Hepatocyte (in vitro differentiated cells): Measurements from ENCODE around the gene ZNF512B.

Experiments
- EZH2 ChIP-seq: fragments of 200-600 bp; sonication (generic); IDR thresholded peaks from 2 replicates; pipeline ENCODE4 v1.6.1; 2016; ENCODE audit warnings: antibody characterized with exemption, mild to moderate bottlenecking, borderline replicate concordance
- TF ChIP-seq, protein P1 (sequence below): fragments of 200-600 bp; sonication (generic); IDR thresholded peaks from 2 replicates; pipeline ENCODE4 v1.5.1; 2016; ENCODE audit warnings: antibody characterized with exemption, mild to moderate bottlenecking; ENCODE audit not compliant: poor library complexity

GRCh38 chr20:63952769-63953168 is 17.0 kb downstream of the ZNF512B start:
- TF ChIP-seq, protein P1, sequence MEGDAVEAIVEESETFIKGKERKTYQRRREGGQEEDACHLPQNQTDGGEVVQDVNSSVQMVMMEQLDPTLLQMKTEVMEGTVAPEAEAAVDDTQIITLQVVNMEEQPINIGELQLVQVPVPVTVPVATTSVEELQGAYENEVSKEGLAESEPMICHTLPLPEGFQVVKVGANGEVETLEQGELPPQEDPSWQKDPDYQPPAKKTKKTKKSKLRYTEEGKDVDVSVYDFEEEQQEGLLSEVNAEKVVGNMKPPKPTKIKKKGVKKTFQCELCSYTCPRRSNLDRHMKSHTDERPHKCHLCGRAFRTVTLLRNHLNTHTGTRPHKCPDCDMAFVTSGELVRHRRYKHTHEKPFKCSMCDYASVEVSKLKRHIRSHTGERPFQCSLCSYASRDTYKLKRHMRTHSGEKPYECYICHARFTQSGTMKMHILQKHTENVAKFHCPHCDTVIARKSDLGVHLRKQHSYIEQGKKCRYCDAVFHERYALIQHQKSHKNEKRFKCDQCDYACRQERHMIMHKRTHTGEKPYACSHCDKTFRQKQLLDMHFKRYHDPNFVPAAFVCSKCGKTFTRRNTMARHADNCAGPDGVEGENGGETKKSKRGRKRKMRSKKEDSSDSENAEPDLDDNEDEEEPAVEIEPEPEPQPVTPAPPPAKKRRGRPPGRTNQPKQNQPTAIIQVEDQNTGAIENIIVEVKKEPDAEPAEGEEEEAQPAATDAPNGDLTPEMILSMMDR: no peak
- no peak for TF ChIP-seq EZH2
